ENCODE data around the gene RAPGEF5.

GRCh38 chr7:22114440-22114981 lies 242.4 kb downstream of the RAPGEF5 start:
- TF ChIP-seq CTCF (IDR thresholded peaks at IDR 0.05) (no peak), POLR2A (IDR thresholded peaks at IDR 0.05) (no peak)
